CD4-positive, alpha-beta T cell treated with Interleukin-15 for 1 hour (primary cell): ENCODE data around the gene ZNF37A.
"Not testable (repeated sequence)": the region's sequence is repeated elsewhere in the genome, so short reads cannot be mapped to it uniquely, and the experiment has no call there.

Source experiments
- DNase-seq: peaks from one replicate; pipeline ENCODE4 v3.0.0-alpha.2; 2020

Gene ZNF37A

DNA sequence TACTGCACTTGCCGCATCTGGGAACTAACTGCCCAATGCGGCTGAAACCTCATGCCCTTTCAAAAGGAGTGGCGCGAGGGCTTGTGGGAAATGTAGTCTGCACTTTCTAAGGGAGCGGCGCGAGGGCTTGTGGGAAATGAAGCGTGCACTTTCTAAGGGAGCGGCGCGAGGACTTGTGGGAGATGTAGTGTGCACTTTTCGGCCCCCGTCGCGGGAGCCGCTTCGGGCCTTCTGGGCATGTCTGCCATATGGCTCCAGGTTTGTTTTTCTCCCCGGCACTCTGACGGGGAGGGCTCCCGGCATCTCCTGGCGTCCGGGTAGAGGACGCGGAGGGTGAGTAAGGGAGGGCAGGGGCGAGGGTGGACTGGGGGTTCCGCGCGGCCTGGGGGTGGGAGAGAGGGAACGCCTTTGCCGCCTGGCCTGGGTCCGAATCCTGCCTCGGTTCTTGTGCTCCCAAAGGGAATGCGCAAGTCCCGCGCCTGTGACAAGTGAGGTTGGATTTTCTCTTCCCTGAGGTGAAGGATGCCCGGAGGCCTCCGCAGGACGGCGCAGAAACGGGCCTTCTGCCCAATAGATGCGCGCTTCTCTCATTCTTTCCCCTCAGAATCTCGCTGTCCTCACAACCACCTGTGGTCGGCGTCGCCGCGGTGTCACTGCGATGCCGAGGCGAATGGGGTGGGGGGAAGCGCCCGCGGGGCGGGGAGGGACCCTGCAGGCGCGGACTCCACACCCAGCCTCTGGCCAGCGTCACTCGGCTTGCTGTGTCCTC is at the start of gene ZNF37A:
TSS of gene ZNF37A (plus strand) at position 180 of the 769 bp plus-strand sequence. CDS start 2,281 bp downstream, outside the sequence.
- peak; percentile 89 for DNase-seq

DNA sequence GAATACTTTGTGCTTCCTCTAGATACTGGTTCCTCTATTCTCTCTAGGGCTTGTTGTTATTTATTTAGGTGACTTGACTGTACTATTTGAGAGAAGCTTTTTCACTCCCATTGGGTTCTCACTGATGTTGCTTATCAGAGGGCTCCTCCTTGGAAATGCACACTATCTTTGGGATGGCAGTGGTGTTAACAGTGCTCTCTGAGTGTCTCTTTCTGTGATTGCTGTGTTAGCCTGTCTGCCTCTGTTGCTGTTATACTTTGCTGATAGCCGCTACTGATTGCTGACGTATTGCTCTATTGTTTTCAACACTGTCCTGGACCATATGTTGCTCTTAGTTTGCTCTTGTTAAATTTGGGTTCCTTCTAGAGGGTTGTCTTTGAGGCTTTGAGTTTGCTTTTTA is 49.0 kb upstream of the ZNF37A start:
- no peak for DNase-seq

DNA sequence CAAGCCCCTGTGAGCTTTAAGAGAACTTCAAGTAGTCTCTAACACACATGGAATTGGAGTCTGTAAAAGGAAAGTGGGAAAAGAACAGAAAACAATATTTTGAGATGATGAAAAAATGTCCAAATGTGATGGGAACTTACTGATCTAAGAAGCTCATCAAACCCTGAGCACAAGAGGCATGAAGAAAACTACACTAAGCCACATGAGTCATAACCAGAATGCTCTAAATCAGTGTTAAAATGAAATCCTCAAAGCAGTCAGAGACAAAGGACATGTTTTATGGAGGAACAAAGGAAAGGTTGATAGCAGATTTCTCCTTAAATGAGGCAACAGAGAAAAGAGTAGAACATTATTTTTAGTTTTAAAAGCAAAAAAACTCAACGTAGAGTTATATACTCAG is 46.5 kb upstream of the ZNF37A start:
- DNase-seq: no peak

DNA sequence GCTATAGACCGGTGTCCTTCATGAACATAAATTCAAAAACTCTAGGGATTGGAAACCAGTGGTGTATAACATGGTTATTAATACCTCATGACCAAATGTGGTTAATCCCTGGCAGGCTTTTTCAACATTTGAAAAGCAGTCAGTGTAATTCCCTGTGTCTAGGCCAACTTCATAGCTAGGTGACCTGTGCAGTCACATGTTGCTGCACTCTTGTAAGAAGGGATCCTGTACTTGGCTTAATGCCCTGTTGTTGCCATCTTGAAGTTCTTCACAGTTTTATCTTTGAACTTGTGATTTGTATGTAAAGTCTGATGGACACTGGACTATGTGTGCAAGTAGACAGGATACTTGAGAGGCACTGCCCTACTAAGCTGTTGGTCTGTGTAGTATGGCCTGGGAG is 43.9 kb upstream of the ZNF37A start:
- no peak for DNase-seq

DNA sequence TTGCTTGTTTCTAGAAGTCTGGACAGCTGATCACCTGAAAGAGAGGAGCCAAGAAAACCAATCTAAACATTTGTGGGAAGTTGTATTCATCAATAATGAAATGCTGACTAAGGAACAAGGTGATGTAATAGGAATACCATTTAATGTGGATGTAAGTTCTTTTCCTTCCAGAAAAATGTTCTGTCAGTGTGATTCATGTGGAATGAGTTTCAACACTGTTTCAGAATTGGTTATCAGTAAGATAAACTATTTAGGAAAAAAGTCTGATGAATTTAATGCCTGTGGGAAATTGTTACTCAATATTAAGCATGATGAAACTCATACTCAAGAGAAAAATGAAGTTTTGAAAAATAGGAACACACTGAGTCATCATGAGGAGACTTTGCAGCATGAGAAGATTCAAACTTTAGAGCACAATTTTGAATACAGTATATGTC is 39.8 kb upstream of the ZNF37A start:
- no peak for DNase-seq

DNA sequence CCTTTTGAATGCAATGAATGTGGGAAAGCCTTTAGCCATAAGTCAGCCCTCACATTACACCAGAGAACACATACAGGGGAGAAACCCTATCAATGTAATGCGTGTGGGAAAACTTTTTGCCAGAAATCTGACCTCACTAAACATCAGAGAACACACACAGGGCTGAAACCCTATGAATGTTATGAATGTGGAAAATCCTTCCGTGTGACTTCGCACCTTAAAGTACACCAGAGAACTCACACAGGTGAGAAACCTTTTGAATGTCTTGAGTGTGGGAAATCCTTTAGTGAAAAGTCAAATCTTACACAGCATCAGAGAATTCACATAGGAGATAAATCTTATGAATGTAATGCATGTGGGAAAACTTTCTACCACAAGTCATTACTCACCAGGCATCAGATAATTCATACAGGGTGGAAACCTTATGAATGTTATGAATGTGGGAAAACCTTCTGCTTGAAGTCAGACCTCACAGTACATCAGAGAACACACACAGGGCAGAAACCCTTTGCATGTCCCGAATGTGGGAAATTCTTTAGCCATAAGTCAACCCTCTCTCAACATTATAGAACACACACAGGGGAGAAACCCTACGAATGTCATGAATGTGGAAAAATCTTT is 38.8 kb upstream of the ZNF37A start:
- not testable (repeated sequence) for DNase-seq

DNA sequence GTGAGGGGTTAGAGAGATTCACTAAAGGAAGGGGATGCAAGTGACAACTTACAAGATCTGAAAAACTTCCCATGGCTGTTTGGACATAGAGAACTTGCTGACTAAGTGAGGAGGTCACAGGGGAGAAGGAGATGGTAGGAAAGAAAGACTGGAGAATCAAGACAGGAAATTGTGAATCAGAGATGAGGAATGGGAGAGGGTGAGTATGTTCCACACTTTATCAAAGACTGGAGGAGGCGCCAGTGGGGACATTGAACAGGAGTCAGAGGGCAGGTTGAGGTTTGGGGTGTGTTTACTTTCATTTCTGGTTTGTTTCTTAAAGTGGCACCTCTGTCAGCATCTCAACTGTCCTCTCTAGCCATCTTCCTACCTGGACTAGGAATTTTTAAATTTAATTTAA is 24.5 kb upstream of the ZNF37A start:
- not testable (repeated sequence) for DNase-seq

DNA sequence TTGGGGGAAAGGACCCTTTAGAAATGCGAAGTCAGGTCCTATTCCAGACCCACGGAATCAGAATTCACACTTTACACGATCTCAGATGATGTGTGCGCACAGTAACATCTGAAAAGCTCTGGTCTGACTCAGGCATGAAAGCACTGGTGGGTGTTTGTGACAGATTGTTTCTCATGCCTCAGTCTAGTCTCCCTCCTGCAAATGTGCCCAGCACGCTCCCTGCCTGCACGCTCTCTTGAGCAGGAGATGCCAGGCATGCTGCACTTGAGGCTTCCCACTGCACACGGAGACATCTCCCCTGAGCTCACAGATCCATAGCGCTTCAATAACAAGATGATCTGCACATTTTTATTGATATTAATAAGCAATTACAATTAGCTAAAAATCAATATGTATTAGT is 23.6 kb upstream of the ZNF37A start:
- no peak for DNase-seq

DNA sequence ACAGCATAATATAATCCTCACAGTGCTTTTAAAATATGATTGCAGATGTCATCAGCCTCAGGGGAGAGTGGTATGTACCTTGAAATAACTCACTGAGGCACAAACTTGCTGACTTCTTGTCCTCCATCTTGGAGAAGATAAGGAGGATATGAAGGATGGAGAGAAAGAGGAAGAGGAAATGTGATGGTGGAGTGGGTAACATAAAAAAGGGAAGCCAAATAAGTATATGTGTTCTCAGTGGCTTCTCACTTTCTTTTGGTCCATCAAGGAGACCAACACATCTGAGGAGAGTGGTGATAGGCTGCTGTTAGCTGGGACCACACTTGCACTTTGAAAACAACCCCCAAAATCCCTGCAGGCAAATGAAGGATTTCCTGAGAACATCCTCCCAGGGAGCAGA is 21.6 kb upstream of the ZNF37A start:
- DNase-seq: no peak

DNA sequence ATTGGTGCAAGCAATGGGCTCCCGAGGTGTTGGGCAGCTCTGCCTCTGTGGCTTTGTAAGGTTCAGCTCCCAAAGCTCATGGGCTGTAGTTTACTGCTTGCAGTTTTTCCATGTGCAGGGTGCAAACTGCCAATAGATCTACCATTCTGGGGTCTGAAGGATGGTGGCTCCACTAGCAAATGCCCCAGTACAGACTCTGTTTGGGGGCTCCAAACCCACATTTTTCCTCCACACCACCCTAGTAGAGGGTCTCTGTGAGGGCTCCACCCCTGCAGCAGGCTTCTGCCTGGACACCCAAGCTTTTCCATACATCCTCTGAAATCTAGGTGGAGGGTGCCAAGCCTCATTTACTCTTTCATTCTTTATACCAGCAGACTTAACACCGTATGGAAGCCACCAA is 17.4 kb upstream of the ZNF37A start:
- DNase-seq: no peak

DNA sequence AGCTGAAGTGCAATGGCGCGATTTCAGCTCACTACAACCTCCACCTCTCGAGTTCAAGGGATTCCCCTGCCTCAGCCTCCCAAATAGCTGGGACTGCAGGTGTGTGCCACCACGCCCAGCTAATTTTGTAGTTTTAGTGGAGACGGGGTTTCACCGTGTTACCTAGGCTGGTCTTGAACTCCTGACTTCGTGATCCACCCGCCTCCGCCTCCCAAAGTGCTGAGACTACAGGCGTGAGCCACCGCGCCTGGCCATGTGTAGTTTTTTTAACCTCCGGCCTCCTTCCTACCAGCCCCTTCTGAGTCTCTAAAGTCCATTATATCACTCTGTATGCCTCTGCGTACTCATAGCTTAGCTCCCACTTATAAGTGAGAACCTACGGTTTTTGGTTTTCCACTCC is 819 bp upstream of the ZNF37A start:
- DNase-seq: not testable (repeated sequence)

DNA sequence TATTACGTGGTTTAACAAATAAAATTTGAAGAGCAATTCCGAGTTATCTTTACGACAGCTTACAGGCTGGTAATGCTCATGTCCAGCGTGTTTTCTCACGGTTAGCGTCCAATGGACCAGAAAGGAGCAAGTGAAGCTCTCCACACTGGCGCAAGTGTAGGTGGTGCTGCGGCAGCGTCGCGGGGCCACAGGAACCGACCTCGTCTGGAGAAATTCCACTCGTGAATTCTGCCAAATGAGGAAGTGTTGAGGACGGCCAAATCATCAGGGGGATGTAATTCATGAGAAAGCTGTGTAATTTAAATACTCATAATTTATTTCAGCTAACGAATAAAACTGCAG is 350 bp upstream of the ZNF37A start:
- no peak for DNase-seq

DNA sequence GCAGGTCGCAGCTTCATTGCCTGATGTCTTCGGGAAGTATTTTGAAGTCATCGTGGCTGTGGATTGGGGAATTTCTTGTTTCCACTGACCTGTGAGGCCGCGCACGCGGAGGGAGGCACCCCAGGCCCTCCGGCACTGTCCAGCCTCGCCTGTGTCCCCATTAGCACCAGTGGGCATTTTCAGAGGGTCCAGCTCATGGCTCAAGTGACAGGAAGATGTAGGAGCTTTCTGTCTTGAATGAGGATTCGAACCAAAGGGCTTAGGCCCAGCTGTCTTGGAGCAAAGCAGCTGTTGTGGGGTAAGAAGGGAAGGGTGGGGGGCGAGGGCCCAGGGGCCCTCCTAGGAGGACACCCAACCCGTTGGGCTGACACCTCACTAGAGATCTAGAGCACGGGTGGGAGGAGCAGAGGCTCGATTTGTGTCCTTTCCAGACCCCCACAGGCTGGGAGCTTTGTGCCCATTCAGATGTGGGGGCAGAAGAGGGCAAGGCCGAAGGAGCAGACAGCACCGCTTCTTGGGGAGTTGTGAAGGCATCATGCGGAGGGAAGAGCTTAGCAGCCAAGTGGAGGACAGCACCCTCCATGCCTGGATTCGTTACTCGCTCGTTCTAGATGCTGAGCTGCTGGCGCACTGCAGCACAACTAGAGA is 914 bp downstream of the ZNF37A start:
- no peak for DNase-seq

DNA sequence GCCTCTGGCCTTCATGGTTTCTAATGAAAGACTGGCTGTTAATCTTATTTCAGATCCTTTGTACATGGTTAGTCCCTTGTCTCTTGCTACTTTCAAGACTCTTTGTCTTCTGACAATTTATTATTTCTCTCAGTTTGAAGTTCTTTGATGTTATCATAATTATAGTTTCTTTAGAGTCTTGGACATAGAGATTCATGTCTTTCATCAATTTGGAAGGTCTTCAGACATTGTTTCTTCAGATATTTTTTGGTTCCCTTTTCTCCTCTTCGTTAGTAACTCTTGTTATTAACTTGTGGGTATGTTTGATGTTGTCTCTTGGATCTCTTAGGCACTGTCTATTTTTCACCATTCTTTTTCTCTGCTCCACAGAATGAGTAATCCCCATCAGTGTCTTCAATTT is 8.7 kb downstream of the ZNF37A start:
- no peak for DNase-seq

DNA sequence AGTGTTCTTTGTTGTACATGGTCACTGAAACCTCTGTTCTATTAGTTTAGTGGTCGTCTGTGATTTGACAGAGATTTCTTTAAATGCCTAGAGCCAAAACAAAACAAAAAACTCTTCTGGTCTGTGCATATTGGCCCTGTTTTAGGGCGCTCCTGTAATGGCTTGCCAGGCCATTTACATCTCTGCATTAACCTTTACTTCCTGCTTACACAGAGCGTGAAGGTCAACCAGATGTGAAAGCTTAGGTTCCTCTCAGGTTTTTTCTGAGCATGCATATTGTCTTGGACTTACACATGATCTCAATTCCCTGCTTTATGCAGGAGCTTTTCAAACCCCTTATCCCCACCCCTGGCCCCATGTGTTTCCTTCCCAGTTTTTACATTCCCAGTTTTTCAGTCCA is 9.6 kb downstream of the ZNF37A start:
- no peak for DNase-seq

DNA sequence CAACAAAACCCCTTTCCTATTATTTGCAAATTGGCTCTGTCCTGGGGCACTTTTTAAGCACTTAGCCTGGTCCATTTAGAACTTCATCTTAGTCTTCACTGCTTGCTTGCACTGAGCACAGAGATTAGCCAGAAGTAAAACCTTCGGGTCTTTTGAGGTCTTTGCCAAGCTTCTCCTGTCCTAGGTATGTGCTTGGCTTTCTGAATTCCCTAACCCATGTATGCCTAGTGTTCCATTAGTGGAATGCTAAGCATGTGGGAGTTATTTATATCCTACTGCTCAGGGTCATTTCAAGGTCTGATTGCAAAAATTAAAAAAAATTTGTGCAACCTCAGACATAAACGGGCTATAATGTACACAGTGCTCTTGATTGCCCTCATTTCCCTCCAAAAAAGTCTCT is 18.0 kb downstream of the ZNF37A start:
- DNase-seq: no peak

DNA sequence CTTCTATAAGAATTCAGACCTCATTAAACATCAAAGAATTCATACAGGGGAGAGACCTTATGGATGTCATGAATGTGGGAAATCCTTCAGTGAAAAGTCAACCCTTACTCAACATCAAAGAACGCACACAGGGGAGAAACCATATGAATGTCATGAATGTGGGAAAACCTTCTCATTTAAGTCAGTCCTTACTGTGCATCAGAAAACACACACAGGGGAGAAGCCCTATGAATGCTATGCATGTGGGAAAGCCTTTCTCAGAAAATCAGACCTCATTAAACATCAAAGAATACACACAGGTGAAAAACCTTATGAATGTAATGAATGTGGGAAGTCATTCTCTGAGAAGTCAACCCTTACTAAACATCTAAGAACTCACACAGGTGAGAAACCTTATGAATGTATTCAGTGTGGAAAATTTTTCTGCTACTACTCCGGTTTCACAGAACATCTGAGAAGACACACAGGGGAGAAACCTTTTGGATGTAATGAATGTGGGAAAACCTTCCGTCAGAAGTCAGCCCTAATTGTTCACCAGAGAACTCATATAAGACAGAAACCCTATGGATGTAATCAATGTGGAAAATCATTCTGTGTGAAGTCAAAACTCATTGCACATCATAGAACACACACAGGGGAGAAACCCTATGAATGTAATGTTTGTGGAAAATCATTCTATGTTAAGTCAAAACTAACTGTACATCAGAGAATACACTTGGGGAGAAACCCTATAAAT is 24.1 kb downstream of the ZNF37A start:
- no peak for DNase-seq

DNA sequence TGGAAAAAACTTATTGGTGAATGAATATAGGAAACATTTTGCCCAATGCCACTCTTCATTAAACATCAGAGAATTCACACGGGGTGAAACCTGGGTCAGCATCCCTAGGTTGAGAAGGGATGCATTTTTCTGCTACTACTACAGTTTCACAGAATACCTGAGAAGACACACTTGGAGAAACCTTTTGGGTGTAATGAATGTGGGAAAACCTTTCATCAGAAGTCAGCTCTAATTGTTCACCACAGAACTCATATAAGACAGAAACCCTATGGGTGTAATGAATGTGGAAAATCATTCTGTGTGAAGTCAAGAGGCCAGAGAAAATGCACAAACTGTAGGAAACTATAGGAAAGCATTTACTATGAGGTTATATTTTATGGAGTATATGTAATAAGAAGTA is 24.9 kb downstream of the ZNF37A start:
- no peak for DNase-seq

DNA sequence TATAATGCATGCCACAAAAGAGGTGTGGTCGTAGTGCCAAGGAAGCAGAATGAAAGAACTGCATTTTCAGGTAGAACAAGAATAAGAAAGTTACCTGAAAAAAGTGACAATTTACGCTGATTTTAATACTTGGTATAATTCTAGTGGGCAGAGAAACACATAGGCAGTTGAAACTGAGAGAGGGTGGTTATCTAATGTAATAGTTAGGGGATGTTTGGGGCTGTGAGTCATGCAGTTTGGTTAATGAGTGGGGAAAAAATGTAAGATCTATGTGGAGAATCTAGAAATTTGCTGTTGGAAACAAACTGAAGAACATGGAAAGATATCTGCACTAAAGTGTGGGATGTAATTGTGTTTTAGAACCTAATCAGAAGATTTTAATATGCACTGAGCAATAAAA is 33.7 kb downstream of the ZNF37A start:
- DNase-seq: no peak

DNA sequence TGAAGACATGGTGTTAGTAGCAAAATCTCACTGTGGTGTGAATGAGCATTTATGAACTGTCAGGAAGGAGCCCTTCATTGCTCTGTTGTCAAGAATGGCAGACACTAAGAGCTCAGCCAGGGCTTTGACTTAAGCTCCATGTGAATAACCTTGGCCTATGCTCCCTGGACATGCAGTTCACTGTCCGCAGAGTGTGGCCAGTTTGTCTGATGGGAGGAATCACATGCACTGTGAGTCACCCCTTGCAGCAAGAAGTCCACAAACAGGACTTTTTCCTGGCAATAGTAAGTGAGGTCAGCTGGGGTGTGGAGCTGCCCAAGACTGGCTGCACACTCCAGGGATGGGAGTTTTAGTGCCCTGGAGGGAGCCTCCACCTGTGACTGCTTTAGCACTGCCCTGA is 49.5 kb downstream of the ZNF37A start:
- no peak for DNase-seq

DNA sequence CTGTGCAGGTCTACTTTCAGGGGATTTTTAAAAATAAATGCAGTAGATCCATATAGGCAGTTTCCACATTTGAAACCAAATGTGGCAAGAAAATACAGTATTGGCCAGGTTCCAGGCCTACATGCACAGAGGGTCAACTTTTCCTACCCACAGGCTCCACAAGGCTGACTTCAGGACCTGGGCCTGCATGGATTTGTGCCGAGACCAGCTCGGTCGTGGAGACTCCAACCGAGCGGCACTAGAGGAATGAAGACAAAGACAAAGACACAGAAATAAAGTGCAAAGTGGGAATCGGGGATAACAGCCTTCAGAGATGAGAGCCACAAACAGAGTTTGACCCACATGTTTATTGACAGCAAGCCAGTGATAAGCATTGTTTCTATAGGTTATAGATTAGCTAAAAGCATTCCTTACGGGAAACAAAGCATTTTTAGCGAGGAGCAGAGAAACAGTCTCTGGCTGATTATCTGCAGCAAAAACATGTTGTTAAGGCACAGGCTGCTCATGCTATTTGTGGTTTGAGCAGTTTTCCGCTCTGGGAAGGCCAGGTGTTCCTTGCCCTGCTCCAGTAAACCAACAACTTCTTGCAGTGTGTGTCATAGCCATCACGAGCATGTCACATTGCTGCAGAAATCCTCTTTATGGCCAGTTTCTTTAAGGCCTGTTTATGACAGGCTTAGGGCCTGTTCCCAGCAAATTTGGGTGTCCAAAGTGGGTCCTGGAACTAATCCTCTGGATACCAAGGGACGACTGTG is 52.6 kb downstream of the ZNF37A start:
- no peak for DNase-seq

DNA sequence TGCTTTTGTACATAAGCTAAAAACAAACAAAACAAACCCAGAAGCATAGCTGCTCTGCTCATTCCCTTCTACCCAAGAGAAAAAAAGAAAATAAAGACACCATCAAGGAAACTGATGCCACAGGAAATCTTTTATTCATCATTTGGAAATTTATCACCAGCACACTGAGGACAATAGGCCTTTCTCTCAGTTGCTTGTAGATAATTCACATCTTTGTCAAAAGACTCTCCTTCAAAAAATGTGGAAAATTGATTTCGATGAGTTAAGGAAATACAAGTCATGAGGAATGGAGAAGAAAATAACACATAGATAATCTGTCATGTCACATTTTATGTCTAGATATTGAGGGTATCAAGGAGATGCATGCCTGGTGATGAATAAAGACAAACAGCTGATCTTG is 53.5 kb downstream of the ZNF37A start:
- no peak for DNase-seq
